ENCODE data around the gene MOCS3.

The MOCS3 gene, protein sequence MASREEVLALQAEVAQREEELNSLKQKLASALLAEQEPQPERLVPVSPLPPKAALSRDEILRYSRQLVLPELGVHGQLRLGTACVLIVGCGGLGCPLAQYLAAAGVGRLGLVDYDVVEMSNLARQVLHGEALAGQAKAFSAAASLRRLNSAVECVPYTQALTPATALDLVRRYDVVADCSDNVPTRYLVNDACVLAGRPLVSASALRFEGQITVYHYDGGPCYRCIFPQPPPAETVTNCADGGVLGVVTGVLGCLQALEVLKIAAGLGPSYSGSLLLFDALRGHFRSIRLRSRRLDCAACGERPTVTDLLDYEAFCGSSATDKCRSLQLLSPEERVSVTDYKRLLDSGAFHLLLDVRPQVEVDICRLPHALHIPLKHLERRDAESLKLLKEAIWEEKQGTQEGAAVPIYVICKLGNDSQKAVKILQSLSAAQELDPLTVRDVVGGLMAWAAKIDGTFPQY

GRCh38 chr20:50958615-50959542, at the start of gene MOCS3:
TSS of gene MOCS3 (plus strand) at chr20:50958818. CDS start at chr20:50958843, 25 bp downstream.
- peak; percentile 87 for DNase-seq

- no peak for DNase-seq
These were observed 49.2 kb upstream of the MOCS3 start for GRCh38 chr20:50909413-50909812.

DNA sequence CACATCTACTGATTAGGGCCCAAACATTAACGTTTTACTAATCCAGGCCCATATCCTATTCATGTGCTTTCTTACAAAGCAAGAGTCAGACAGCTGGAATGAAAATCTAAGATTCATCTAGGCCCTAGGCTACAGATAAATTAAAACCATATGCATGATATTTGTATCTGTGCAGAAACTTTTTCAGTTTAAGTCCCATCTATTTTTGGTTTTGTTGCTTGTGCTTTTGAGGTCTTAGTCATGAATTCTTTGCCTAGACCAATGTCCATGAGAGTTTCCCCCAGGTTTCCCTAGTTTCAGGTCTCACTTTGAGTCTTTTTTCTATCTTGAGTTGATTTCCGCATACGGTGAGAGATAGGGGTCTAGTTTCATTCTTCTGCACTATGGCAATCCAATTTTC, 47.6 kb upstream of the MOCS3 start:
- no peak for DNase-seq

- DNase-seq = no peak
These were observed 46.9 kb upstream of the MOCS3 start for GRCh38 chr20:50911716-50912115.

- DNase-seq = no peak
These were observed 44.8 kb upstream of the MOCS3 start for GRCh38 chr20:50913690-50914375.

DNA sequence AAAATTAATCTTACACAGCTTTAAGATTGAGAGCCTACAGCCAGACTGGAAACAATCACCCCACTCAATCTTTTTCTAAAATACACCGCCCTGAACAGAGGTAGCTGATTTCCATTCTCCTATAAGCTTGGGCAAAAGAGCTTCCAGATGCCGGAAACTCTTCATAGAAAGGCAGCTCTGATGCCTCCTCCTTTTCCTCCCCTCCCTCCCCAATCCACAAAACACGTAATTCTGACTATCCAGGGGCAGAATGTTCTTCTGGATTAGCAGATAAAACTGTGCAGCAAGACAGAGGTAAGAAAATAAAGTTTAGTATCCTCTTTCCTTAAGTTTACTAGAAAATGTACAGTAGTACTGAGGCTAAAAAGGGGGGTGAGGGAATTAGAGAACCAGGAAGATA, 43.2 kb upstream of the MOCS3 start:
- DNase-seq = no peak

DNA sequence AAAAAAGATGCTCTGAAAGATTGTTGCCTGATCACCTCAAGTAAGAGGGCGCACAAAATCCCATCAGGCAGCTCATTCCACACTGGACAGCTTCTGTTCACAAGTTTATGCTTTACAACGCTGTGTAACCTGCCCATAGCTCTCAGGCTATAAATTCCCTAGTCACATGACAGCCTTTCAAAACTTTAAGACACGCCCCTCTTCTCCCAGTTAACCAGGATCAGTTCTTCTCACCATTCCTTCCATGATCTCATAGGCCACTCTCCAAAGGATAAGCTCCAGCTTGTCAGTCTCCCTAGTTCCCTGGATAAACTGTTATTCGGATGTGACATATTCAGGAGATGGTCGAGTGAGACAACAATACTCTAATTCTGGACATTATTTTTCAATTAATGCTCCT, 42.4 kb upstream of the MOCS3 start:
- DNase-seq = no peak

DNA sequence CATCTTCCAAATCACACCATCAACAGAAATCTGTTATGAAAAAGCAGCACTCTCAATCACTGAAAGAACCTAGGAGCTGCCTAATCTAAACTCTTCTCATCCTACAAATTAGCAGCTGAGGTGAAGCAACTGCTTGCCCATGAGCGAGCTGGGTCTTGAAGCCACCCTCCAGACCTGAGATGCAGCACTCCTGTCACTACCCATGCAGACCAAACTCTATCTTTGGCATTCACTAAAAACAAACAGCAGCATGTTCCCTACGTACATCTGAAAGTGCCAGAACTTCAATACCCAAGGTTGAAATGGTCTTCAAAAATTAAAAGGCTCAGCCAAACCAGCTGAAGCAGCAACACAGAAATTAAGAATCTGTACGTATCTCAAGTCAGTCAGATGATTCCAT, 41.7 kb upstream of the MOCS3 start:
- no peak for DNase-seq

DNA sequence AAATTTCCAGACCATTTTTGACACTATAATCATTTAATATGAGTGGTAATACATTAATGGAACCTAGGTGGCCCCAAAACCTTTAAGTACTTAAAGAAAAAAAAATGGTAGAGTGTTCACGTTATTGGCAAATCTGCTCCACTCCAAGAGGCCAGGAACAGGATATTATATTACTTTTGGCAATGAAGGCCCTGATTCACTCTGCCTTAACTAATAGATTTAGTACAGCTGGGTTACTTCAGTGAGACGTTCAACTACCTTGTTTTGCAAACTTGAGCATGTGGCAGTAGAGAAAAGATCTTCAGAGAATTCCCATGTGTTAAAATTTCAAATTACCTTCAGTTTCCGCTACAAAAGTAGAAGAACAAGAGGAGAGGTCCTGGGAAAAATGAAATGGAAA, 40.2 kb upstream of the MOCS3 start:
- DNase-seq = no peak

DNA sequence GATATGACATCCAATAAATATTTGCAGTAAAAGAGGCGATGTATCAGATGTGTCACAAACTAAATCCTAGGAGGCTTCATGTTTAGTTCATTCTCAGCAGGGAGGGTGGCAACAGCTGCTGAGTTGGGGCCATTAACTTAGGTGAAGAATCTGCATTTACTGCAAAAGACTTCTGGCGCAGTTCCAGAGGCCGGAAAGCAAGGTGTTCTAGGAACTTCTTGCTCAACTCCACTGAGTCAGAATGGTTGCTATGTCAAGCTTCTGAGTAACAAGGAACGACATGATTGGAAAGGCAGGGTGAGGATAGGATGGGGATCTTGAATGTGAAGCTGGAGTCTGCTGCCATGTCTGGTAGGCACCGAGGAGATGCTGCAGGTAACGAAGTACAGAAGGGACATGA, 39.1 kb upstream of the MOCS3 start:
- DNase-seq = no peak

DNA sequence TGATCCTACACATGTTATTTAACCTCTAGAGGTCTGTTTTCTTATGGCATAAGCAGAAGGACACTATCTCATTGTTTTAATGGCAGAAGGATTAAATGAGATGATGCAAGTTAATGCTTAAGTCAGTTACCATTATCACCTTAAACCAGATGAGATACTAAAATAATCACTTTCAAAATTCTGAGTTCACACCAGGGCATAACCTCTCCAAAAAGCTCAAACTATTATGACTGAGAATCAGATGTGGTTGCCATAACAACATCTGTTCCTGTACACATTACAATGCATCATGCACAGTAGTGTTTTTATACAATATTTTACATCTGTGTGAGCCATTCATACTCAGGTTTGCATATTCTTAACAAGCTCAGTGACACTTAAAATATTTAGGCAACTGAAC, 37.6 kb upstream of the MOCS3 start:
- DNase-seq = no peak

- no peak for DNase-seq
These were observed 36.7 kb upstream of the MOCS3 start for GRCh38 chr20:50921803-50922501.

GRCh38 chr20:50924261-50924920, 34.2 kb upstream of the MOCS3 start:
- DNase-seq = no peak

- no peak for DNase-seq
These were observed 32.1 kb upstream of the MOCS3 start for GRCh38 chr20:50926530-50926929.

DNA sequence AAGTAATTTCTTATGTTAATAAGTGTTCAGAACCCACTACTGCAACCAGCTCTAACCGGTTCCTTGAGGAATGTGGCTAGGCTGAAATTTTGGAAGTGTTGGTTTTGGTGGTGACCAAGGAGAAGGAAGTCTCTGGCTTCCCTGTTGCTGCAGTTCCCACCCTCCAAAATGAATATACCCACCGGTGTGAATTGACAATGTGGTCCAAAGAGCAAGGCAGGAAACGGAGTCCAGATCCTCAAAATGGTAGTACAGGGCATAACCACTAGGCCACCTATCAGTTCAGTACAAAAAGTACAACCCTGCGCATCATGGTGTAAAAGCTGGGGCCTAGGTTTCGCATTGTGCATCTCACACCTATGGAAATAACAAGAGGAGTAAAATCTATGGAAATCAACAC, 30.1 kb upstream of the MOCS3 start:
- no peak for DNase-seq

- peak; percentile 88 for DNase-seq
These were observed 29.1 kb upstream of the MOCS3 start for GRCh38 chr20:50929299-50930138.

- DNase-seq = no peak
These were observed 28.3 kb upstream of the MOCS3 start for GRCh38 chr20:50930139-50930975.

DNA sequence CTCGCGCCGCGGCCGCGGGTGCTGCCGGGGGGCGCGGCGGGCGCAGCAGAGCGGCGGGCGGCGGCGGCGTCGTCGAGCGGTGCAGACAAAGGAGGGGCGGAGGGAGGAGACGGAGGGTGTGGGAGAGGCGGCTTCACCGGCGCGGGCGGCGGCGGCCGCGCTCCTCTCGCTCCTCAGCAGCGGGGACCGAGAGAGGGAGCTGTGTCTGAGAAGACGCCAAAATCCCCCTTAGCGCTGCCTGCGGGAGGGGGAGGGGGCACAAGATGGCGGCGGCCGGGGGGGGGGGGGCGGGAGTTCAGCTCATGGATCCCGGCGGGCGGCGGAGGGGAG, 27.7 kb upstream of the MOCS3 start:
- peak; percentile 48 for DNase-seq

DNA sequence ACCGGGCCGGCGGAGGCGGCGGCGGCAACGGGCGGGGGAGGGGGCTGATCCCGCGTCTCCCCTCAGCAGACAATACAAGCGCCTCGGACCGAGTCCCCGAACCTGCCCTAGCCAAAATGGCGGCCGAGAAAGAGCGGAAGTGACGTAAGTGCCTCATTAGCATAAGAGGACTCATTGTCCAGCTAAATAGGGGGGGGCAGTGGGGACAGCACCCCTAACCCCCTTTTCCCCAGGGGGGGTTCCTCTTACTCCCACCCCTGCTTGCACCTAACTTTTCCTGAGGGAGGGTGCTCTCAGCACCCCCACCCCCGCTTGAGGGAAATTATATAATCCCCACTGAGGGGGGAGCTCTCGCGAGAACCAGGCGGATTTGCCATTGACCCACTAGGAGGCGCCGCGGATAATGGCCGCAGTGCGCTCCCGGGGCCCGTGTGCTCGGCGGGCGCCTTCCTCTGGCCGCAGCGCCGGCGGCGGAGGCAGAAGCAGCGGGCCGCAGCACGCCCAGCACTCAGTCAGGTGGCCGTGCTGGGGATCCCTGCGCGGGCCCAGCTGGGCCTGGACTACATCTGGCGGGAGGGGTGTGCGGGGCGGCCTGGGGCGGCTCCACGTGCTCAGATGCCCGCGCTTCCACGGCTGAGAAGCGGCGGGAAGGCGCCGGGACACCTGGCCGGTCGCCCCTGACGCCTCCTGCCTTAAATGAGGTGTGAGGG, 27.2 kb upstream of the MOCS3 start, which contains the start of gene ADNP:
TSS of gene ADNP (minus strand) at position 132 of the 710 bp plus-strand sequence. CDS start 27,441 bp downstream, outside the sequence.
- DNase-seq = peak; percentile 92

Measured in DMS153 (cell line).